ENCODE measurements around the gene CADM1. TPM values are rescaled to one million over a fixed set of nuclear protein-coding genes. Genes with fewer than 3 reads are reported as not detected.

The CADM1 gene
- total RNA-seq, 4 donors from 2014 or later: 89.9 to 351 (median 235) TPM

DNA sequence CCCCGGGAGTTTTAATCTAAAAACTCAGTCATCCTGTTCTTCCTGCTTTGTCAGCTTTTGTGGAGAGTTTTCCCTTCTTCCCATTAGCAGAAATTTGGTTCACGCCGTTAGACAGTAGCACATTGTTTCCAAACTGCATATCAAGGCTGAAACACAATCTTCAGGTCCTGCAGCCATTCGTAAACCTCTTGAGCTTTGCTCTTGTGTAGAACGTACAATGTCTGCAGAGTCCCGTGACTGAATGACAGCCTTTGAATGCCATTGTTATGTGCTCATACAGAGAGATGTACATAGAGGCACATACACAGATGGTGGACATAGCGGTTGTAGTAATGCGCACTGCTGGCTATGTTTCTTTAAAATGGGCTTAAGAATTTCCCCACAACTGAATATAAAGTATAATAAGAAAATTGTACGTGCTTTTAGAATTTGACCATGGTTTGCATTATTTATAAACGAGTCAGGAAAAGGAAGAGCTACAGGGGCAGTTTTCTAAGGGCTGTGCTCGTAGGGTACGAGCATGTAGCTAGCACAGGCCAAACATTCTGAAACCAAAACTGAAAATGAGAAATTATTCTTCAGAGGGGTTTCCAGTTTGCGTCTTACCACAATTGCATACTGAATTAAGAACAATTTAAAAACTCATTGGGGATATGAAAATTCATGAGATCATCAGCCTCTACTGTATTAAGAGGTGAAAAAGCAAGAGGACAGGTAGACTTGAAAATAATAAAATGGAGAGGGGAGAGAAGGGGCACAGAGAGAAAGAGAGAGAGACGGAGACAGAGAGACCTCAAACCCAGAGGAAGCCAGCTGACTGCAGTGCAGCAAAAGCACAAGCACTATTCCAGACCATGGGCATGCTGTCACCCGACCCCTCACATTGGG is 310.1 kb downstream of the CADM1 start:
- no peak for DNase-seq
- Histone ChIP-seq H3K36me3 (no peaks in the 10 kb centered on the region), H3K9me3 (no peaks in the 10 kb centered on the region), H3K4me3 (replicated peaks in 1 of 3) (no peak overlapping the region), H3K4me1 (peaks cover 16 to 33% of the 10 kb centered on the region in 2 donors), H3K27ac (no peak overlapping the region), H3K27me3 (no peaks in the 10 kb centered on the region)
- 77 to 82% methylated on average over 15 of the region's 15 CpGs for WGBS, 2 donors
- intact Hi-C loops (cut with DNase I): no loop called here
- TF ChIP-seq, protein P1, sequence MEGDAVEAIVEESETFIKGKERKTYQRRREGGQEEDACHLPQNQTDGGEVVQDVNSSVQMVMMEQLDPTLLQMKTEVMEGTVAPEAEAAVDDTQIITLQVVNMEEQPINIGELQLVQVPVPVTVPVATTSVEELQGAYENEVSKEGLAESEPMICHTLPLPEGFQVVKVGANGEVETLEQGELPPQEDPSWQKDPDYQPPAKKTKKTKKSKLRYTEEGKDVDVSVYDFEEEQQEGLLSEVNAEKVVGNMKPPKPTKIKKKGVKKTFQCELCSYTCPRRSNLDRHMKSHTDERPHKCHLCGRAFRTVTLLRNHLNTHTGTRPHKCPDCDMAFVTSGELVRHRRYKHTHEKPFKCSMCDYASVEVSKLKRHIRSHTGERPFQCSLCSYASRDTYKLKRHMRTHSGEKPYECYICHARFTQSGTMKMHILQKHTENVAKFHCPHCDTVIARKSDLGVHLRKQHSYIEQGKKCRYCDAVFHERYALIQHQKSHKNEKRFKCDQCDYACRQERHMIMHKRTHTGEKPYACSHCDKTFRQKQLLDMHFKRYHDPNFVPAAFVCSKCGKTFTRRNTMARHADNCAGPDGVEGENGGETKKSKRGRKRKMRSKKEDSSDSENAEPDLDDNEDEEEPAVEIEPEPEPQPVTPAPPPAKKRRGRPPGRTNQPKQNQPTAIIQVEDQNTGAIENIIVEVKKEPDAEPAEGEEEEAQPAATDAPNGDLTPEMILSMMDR (IDR thresholded peaks at IDR 0.05): no peak
- no peak for TF ChIP-seq POLR2A (IDR thresholded peaks at IDR 0.05)

GRCh38 chr11:115191761-115192160 is 312.5 kb downstream of the CADM1 start:
- peaks cover 20 to 27% of the 10 kb centered on the region in 2 donors for H3K4me1 ChIP-seq
- no peak overlapping the region for H3K4me3 ChIP-seq (replicated peaks in 1 of 3)
- no peaks in the 10 kb centered on the region for H3K27me3 ChIP-seq
- H3K36me3 ChIP-seq: no peaks in the 10 kb centered on the region
- no peak for TF ChIP-seq POLR2A (IDR thresholded peaks at IDR 0.05)
- TF ChIP-seq, protein P1 (IDR thresholded peaks at IDR 0.05): no peak
- H3K27ac ChIP-seq: peak overlapping the region in 1 of 3 donors; percentile 2
- DNase-seq: no peak
- intact Hi-C loops (cut with DNase I): no loop called here
- H3K9me3 ChIP-seq: no peaks in the 10 kb centered on the region

DNA sequence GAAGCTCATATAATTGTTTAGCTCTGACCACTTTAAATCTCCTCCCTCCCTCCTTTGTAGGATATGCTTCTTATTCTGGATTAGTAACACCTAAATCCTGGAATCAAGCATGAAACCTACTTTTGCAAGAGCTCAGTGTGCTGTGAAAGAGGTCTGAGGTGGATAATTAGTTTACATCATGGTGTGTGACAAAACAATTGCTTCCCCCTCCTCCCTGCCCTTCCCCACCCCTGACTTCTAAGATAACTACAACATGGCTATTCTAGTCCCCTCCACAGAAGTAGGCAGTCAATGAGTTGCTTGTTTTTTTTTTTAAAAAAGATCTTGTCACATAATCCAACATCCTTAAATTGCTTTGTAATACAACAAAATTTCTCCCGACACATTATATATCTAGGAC is 314.0 kb downstream of the CADM1 start:
- Histone ChIP-seq H3K27me3 (no peaks in the 10 kb centered on the region), H3K9me3 (no peaks in the 10 kb centered on the region), H3K36me3 (no peaks in the 10 kb centered on the region), H3K27ac (no peak overlapping the region), H3K4me3 (replicated peaks in 1 of 3) (no peak overlapping the region), H3K4me1 (peaks cover 36 to 41% of the 10 kb centered on the region in 2 donors)
- TF ChIP-seq POLR2A (IDR thresholded peaks at IDR 0.05): no peak
- TF ChIP-seq, protein P1 (IDR thresholded peaks at IDR 0.05): no peak
- no peak for DNase-seq
- intact Hi-C loops (cut with DNase I): no loop called here
- WGBS, 2 donors: 96 to 100% methylated on average over 1 of the region's 1 CpG

DNA sequence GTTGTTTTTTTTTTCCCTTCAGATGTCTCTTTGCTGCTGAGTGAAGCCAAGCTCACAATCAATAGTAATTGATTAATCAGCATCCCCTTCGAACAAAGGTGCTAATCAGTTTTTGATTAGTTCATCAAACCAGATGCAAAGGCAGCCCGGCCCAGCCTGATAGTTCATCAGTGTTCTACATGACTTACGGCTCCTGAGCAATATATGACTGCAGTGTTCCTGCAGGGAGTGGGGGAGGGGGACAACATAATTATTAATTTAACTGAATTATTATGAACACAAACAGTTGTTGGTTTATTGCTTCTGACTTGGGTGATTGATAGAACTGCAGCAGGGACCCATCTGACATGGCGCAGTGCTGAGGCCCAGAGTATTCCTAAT is 315.3 kb downstream of the CADM1 start:
- no peak overlapping the region for H3K4me3 ChIP-seq (replicated peaks in 1 of 3)
- no peaks in the 10 kb centered on the region for H3K9me3 ChIP-seq
- H3K4me1 ChIP-seq: peaks cover 47 to 54% of the 10 kb centered on the region in 2 donors
- TF ChIP-seq, protein P1 (IDR thresholded peaks at IDR 0.05): no peak
- no peak overlapping the region for H3K27ac ChIP-seq
- no peaks in the 10 kb centered on the region for H3K27me3 ChIP-seq
- WGBS, 2 donors: 95 to 96% methylated on average over 4 of the region's 4 CpGs
- DNase-seq: no peak
- intact Hi-C loops (cut with DNase I): no loop called here
- no peaks in the 10 kb centered on the region for H3K36me3 ChIP-seq

- no peak for TF ChIP-seq POLR2A (IDR thresholded peaks at IDR 0.05)
- TF ChIP-seq, protein P1 (IDR thresholded peaks at IDR 0.05): no peak
- Histone ChIP-seq H3K4me1 (peaks cover 52 to 60% of the 10 kb centered on the region in 2 donors), H3K36me3 (no peaks in the 10 kb centered on the region), H3K9me3 (no peaks in the 10 kb centered on the region), H3K4me3 (replicated peaks in 1 of 3) (no peak overlapping the region), H3K27ac (peak overlapping the region in 2 of 3 donors; percentile 95 to 96), H3K27me3 (no peaks in the 10 kb centered on the region)
- DNase-seq: no peak
- intact Hi-C loops (cut with DNase I): no loop called here
- 91 to 94% methylated on average over 6 of the region's 6 CpGs for WGBS, 2 donors
Observed at GRCh38 chr11:115188188-115188897, 315.9 kb downstream of the CADM1 start.
